Cerebellar nuclear complex (tissue), 1 donor: ENCODE results near the gene WWC2.
"Not testable (repeated sequence)": the region's sequence is repeated elsewhere in the genome, so short reads cannot be mapped to it uniquely, and the experiment has no call there.

ENCODE experiments used
- DNase-seq, 2 experiments: peaks; one replicate each; lab custom pipeline; 2025; lab: John Stamatoyannopoulos, UW

The WWC2 gene

GRCh38 chr4:183299464-183299863 is 200.4 kb downstream of the WWC2 start:
- DNase-seq = no peak

- DNase-seq = no peak
Measured at GRCh38 chr4:183300070-183300469, 201.0 kb downstream of the WWC2 start.

- DNase-seq = no peak
Measured at GRCh38 chr4:183300655-183301054, 201.6 kb downstream of the WWC2 start.

- no peak for DNase-seq
Measured at GRCh38 chr4:183303301-183303700, 204.2 kb downstream of the WWC2 start.

GRCh38 chr4:183304067-183304466 is 205.0 kb downstream of the WWC2 start:
- DNase-seq = no peak

- no peak for DNase-seq
Measured at GRCh38 chr4:183304538-183304937, 205.5 kb downstream of the WWC2 start.

- DNase-seq = no peak
Measured at GRCh38 chr4:183306811-183307210, 207.8 kb downstream of the WWC2 start.

- DNase-seq = no peak
Measured at GRCh38 chr4:183312841-183313240, 213.8 kb downstream of the WWC2 start.

- DNase-seq = no peak
Measured at GRCh38 chr4:183314336-183314735, 215.3 kb downstream of the WWC2 start.

GRCh38 chr4:183314806-183315205 is 215.7 kb downstream of the WWC2 start:
- no peak for DNase-seq

GRCh38 chr4:183318656-183319055 is 219.6 kb downstream of the WWC2 start:
- no peak for DNase-seq

GRCh38 chr4:183320211-183321059 is 221.4 kb downstream of the WWC2 start, which contains the start of gene CLDN22:
Gene CLDN22 (minus strand): TSS chr4:183320276. CDS start chr4:183320218, 58 bp downstream.
- no peak for DNase-seq

GRCh38 chr4:183321079-183321478 is 222.0 kb downstream of the WWC2 start:
- no peak for DNase-seq

- DNase-seq = no peak
Measured at GRCh38 chr4:183321516-183321915, 222.5 kb downstream of the WWC2 start.

- no peak for DNase-seq
Measured at GRCh38 chr4:183322326-183322725, 223.3 kb downstream of the WWC2 start, which contains the start of gene CLDN24. Gene CLDN24 (minus strand): TSS chr4:183322426. CDS start chr4:183322426, 0 bp downstream.

GRCh38 chr4:183323295-183323694 is 224.2 kb downstream of the WWC2 start:
- no peak for DNase-seq

GRCh38 chr4:183324056-183324455 is 225.0 kb downstream of the WWC2 start:
- DNase-seq = not testable (repeated sequence)

- DNase-seq = no peak
Measured at GRCh38 chr4:183324619-183325018, 225.6 kb downstream of the WWC2 start.

- not testable (repeated sequence) for DNase-seq
Measured at GRCh38 chr4:183326387-183326786, 227.3 kb downstream of the WWC2 start.

GRCh38 chr4:183326853-183327252 is 227.8 kb downstream of the WWC2 start:
- no peak for DNase-seq

- no peak for DNase-seq
Measured at GRCh38 chr4:183327827-183328226, 228.8 kb downstream of the WWC2 start.

- DNase-seq = no peak
Measured at GRCh38 chr4:183328832-183329231, 229.8 kb downstream of the WWC2 start.

GRCh38 chr4:183329244-183329643 is 230.2 kb downstream of the WWC2 start:
- DNase-seq = no peak
